NCI-H526 (cell line): ENCODE data around the gene TUBB2B.

Experiments used
- DNase-seq, 2 experiments: peaks; one replicate each; lab custom pipeline; 2025; lab: John Stamatoyannopoulos, UW

TUBB2B gene

DNA sequence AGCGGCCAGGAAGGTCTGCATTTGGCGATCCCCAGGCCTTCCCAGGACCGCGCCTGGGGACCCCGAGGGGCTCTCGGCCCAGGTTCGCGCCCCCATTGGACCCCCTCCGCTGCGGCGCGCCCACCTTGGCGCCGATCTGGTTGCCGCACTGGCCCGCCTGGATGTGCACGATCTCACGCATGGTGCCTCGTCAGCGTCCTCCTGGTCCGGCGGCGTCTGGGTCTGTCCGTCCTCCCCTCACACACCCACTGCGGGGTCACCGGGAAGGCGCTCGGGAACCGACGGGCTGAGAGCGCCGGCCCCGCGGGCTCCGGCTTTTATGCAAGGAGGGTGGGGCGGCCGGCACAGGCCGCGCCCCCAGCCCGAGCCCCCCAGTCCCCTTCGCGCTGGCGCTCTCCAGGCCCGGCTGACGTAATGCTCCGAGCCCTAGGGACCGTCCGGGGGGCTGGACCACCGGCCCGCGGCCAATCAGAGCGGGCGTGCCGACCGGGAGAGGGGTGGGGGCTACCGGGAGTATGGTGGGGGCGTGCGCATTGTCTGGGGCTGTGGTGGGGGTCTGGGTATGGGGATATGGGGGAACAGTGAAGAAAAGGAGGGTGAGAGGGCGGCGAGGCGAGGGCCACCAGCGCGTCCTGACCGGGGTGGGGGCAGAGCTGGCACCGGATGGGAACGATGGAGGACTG is at the start of gene TUBB2B:
Gene TUBB2B (minus strand): TSS at position 291 of the 683 bp plus-strand sequence. CDS start 110 bp downstream, at position 181.
- peak; percentile 91 to 98 for DNase-seq

- no peak for DNase-seq
Measured at GRCh38 chr6:3277251-3277650, 49.8 kb upstream of the TUBB2B start.

GRCh38 chr6:3276174-3277167 is 49.0 kb upstream of the TUBB2B start:
- DNase-seq: no peak

DNA sequence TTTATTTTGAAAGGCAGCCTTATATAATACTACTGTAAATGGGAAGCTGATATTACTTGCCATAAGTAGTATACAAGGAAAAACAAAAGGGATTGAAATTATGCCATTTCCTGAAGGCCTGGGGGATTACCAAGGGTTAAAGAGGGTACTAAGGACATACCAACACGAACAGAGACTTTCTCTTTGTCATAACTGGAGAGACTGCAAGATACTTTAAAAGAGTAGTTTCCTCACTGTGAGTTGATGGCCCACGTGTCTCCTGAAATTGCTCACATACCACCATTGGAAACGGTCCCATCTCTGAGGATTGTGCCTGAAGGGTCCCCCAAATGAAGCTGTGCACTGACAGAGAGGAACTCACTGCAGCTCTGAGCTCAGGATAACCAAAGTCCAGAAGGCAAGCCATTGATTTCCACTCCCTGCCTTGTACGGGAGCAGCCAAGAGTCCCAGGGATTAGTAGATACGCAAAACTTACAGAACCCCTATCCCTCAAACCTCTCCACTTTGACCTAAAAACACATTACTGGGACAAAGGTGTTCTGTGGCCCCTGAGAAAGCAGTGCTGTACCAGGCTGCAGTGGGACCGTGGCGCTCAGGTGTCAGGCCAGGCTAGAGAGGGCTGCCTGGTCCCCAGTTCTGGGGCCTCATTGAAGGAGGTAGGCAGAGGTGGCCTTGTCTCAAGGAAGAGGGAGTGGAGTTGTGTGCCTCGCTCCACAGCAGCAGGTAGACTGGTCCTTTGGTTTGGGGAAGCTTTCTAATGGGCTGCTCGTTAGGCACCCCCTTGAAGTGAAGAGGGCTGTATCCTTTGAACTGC is 46.5 kb upstream of the TUBB2B start:
- DNase-seq: no peak

DNA sequence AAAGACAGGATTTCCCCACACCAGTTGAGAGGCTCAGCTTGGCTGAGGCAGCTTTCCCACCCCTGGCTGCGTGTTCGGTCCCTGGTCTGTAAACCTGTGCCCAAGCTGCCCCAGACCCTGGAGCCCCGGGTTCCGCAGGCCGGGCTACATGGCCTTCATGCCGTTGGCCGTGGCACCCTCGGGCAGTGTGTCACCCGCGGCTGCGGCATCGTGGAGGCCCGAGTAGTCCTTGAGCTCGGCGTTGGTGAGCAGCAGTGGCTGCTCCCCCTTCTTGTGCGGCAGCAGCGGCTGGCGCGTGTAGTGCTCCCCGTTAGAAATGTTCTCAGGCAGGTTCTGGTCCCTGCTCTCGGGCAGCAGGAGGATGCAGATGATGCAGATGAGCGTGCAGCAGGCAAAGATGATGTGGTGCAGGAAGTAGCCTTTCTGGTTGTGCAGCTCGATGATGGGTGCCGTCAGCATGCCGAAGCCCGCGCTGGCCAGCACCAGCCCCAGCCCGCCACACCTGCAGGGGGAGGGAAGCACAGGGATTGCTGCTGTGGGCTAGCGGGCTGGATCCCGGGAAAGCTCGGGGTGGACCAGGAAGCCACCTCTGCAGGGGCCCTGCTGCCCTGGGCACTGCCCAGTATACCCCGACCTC is 45.6 kb upstream of the TUBB2B start:
- DNase-seq: no peak

DNA sequence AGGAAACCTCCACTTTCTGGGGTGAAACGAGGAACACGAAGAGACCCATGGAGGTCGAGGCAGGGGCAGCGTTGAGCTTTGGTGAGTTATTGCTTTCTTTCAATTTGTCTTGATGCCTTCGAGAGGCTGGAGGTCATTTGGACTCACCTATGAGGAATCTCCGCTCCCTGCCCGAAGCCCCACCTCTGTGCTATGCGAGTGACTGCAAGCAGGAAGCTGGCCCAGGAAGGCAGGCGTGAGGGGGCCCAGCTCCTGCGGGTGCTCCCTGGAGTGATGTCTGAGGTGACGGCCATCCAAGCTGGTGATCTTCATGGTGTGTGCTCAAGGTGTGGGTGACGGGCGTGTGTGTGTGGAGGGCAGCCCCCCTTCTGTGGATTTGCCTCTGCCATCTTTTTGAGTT is 44.3 kb upstream of the TUBB2B start:
- DNase-seq: no peak

DNA sequence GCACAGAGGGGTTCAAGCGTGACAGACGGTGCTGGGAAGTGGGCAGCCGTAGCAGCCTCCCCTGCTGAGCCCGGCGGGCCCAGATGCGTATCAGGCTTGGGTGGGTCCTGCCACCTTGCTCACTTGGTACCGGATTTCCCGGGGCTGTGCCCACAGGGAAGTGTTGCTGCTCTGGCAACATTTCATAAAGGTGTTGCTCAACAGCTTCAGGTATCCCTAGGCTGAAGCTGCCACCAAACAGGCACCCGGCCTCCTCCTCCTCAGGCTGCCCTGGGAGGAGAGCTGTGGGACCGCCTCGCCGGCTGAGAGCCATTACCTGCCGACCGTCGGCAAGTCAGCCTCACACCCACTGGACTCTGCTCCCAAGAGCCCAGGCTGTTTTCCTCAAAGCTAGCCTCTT is 42.8 kb upstream of the TUBB2B start:
- no peak for DNase-seq

GRCh38 chr6:3269281-3269975 is 42.0 kb upstream of the TUBB2B start:
- DNase-seq: no peak

DNA sequence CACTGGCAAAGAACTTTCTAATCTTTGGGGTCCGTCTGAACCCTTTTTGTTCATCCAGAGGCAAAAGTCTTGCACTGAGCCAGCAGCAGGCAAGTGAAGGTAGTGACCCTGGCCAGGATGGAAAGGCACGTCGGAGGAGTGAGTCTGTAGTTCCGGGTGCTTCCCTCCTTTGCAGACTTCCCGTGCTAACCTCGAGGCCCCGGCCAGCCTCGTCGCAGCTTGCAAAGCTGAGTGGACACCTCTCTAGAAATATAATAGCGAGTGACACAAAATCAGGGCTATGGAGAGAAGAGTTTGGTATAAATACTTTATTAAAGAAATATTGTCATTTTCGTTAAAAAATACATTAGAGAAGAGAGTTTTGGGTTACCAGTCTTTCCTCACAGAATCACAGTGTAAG is 41.2 kb upstream of the TUBB2B start:
- no peak for DNase-seq

DNA sequence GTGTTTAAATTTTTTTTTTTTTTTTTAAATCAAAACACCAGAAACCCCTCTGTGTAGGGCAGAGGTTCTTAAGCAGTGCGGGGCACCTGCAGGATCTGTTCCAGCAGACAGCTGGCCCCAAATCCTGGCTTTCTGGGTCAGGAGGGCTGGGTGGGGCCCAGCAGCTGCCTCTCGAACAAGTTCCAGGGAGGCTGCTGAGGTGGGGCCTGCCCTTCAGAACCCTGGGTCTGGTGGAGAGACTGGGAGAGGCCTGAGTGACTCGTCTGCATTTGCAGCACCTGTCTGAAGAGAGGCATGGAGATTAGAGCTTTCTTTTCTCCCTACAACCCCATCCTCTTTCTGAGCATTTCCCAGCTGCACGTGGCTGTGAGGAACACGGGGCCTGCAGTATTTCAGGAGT is 39.7 kb upstream of the TUBB2B start:
- DNase-seq: no peak

GRCh38 chr6:3266170-3266569 is 38.7 kb upstream of the TUBB2B start:
- DNase-seq: no peak

- no peak for DNase-seq
Measured at GRCh38 chr6:3265671-3266070, 38.2 kb upstream of the TUBB2B start.

DNA sequence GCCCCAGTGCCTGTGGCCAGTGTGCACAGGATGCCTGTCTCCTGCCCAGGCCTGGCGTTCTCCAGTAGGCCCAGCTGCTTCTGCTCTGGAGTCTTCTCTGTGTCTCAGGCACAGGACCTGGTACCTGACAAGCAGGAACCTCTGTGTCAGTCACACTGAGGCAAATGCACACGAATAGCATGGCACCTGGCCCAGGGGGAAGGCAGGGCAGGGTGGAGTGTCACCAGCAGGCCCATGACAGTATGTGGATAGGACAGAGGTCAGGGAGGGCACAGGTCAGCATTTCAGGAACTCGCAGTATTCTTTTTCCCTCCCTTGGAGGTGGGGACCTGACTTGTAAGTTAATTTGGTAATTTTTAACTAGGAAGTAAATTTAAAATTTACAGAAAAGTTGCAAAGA is 36.9 kb upstream of the TUBB2B start:
- no peak for DNase-seq

DNA sequence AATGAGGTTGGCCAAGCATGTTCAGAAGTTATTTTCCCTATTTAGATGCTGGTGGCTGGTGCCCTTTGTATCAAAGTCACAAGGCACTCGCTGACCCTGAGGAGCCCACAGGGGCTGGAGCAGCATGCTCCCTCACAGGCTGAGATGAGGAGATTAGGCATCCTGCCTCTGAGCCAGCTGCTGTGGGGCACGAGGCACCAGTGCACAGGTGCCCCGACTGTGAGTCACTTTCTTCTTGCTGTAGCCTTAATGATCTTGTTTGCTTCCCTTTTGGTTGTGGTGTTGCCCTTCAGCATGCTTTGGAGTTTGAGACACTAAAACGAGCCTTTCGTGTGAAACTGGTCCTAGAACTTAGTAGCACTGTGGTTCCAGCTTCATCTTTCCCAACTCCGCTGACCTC is 35.6 kb upstream of the TUBB2B start:
- no peak for DNase-seq

DNA sequence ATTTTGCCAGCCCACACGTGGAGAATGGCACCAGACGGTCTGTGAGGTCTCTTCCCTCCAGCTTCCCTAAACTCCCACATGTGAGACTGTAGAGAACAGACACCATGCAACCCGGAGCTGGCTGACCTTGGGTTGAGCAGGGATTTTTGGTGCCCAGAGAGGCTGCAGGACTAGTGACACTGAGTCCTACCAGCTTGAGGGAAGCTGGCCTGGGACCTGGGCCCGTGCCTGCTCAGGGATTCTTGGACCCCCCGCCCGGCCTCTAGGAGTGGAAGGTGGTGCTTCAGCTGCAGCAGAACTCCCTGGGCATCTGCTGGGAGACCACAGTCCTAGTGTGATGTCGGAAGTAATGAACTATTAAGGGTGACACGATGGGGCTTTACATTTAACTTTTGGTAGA is 34.5 kb upstream of the TUBB2B start:
- DNase-seq: no peak

DNA sequence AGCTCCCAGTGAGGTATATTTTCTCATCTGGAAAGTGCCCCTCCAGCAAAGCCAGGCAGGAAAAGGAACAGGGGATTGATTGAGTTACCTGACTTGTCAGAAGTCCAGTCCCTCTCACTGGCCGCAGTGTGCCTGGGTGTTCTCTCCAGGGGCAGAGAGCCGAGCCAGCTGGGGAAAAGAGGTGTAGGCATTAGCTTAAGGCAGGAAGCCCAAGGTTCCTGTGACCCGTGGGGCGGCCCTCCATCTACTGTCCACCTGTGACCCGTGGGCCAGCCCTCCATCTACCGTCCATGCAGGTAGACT is 34.0 kb upstream of the TUBB2B start:
- no peak for DNase-seq

- peak in 1 of 2 experiments; percentile 22 for DNase-seq
Measured at GRCh38 chr6:3260772-3261517, 33.5 kb upstream of the TUBB2B start.

DNA sequence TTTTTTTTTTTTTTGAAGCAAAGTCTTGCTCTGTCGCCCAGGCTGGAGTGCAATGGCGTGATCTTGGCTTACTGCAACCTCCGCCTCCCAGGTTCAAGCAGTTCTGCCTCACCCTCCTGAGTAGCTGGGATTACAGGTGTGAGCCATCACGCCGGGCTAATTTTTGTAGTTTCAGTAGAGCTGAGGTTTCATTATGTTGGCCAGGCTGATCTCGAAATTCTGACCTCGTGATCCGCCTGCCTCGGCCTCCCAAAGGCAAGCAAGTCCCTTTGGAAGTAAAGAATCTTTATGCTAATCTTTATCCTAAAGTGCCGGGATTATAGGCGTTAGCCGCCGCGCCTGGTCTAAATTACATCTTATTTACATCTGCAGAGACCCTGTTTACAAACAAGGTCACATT is 32.8 kb upstream of the TUBB2B start:
- no peak for DNase-seq

DNA sequence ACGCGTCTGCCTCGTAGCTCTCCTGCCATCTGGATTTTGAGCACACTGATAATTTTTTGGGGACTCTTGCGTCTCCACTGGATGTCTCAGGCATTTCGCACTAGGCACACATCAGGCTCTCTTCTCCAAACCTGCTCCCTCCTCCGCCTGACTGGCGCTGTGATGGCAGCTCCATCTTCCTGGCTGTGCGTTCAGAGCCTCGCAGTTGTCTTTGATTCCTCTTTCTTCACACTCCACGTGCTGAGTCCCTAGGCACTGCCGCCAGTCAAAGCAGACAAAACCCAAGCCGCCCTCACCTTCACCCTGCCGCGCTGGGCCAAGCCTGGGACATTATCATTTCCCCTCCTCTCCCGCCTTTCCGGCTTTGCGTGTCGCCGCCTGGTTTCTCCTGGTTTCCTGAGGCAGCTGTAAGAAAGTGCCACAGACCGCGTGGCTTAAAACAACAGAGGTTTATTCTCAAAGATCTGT is 32.1 kb upstream of the TUBB2B start:
- peak; percentile 54 to 80 for DNase-seq

- DNase-seq: peak; percentile 66 to 96
Measured at GRCh38 chr6:3258720-3259490, 31.5 kb upstream of the TUBB2B start, which contains the start of gene PSMG4. TSS of gene PSMG4 (plus strand) at chr6:3258947. CDS start at chr6:3259023, 76 bp downstream.
